ENCODE measurements around the gene ZNF467.

The ZNF467 gene

GRCh38 chr7:149722356-149722957 lies 50.9 kb downstream of the ZNF467 start:
- H3K4me3 ChIP-seq (ENCODE audit: low read length) = no peak overlapping the region
- TF ChIP-seq CTCF (IDR thresholded peaks at IDR 0.05; ENCODE audit: insufficient read depth, low read depth, low read length, missing control alignments) = no peak
- DNase-seq (ENCODE audit: low read depth) = no peak

GRCh38 chr7:149721084-149721601 lies 52.2 kb downstream of the ZNF467 start:
- H3K4me3 ChIP-seq (ENCODE audit: low read length) = no peak overlapping the region
- TF ChIP-seq CTCF (IDR thresholded peaks at IDR 0.05; ENCODE audit: insufficient read depth, low read depth, low read length, missing control alignments) = no peak
- no peak for DNase-seq (ENCODE audit: low read depth)

- TF ChIP-seq CTCF (IDR thresholded peaks at IDR 0.05; ENCODE audit: insufficient read depth, low read depth, low read length, missing control alignments) = no peak
- no peak overlapping the region for H3K4me3 ChIP-seq (ENCODE audit: low read length)
- DNase-seq (ENCODE audit: low read depth) = no peak
Observed at GRCh38 chr7:149720372-149721083, 52.9 kb downstream of the ZNF467 start.

GRCh38 chr7:149719912-149720335 lies 53.5 kb downstream of the ZNF467 start:
- no peak overlapping the region for H3K4me3 ChIP-seq (ENCODE audit: low read length)
- DNase-seq (ENCODE audit: low read depth) = no peak
- no peak for TF ChIP-seq CTCF (IDR thresholded peaks at IDR 0.05; ENCODE audit: insufficient read depth, low read depth, low read length, missing control alignments)

- no peak for TF ChIP-seq CTCF (IDR thresholded peaks at IDR 0.05; ENCODE audit: insufficient read depth, low read depth, low read length, missing control alignments)
- DNase-seq (ENCODE audit: low read depth) = peak; percentile 33
- no peak overlapping the region for H3K4me3 ChIP-seq (ENCODE audit: low read length)
Observed at GRCh38 chr7:149719050-149719899, 54.1 kb downstream of the ZNF467 start.

GRCh38 chr7:149718730-149719049 lies 54.7 kb downstream of the ZNF467 start:
- DNase-seq (ENCODE audit: low read depth) = no peak
- no peak for TF ChIP-seq CTCF (IDR thresholded peaks at IDR 0.05; ENCODE audit: insufficient read depth, low read depth, low read length, missing control alignments)
- H3K4me3 ChIP-seq (ENCODE audit: low read length) = no peak overlapping the region
